Amniotic epithelial cell (primary cell): Measurements from ENCODE around the gene IGFALS.
"Not testable (repeated sequence)": the region's sequence is repeated elsewhere in the genome, so short reads cannot be mapped to it uniquely, and the experiment has no call there.

Experiments used
- DNase-seq: peaks from one replicate; pipeline ENCODE4 v3.0.0-alpha.2; 2010; ENCODE audit warnings: low read depth

The IGFALS gene

GRCh38 chr16:1818204-1818872 is 24.8 kb upstream of the IGFALS start:
- no peak for DNase-seq

- DNase-seq, result no peak
These were observed 24.2 kb upstream of the IGFALS start for GRCh38 chr16:1817716-1818115.

- no peak for DNase-seq
These were observed 23.7 kb upstream of the IGFALS start for GRCh38 chr16:1817276-1817589.

- no peak for DNase-seq
These were observed 23.1 kb upstream of the IGFALS start for GRCh38 chr16:1816396-1817275.

GRCh38 chr16:1815461-1815860 is 22.0 kb upstream of the IGFALS start:
- DNase-seq, result no peak

- DNase-seq, result peak; percentile 73
These were observed 19.2 kb upstream of the IGFALS start for GRCh38 chr16:1812732-1813163.

GRCh38 chr16:1810536-1810935 is 17.0 kb upstream of the IGFALS start:
- DNase-seq, result no peak

- no peak for DNase-seq
These were observed 16.6 kb upstream of the IGFALS start for GRCh38 chr16:1810106-1810505.

- DNase-seq, result no peak
These were observed 15.8 kb upstream of the IGFALS start for GRCh38 chr16:1809281-1809801.

- no peak for DNase-seq
These were observed 15.2 kb upstream of the IGFALS start for GRCh38 chr16:1808691-1809090.

- no peak for DNase-seq
These were observed 14.1 kb upstream of the IGFALS start for GRCh38 chr16:1807626-1808025.

- DNase-seq, result no peak
These were observed 7.2 kb upstream of the IGFALS start for GRCh38 chr16:1800701-1801100.

GRCh38 chr16:1799263-1799662 is 5.8 kb upstream of the IGFALS start:
- DNase-seq, result not testable (repeated sequence)

- no peak for DNase-seq
These were observed 1.6 kb upstream of the IGFALS start for GRCh38 chr16:1794908-1795666.

- DNase-seq, result no peak
These were observed 841 bp upstream of the IGFALS start for GRCh38 chr16:1794221-1794871.

- DNase-seq, result no peak
These were observed 498 bp downstream of the IGFALS start for GRCh38 chr16:1792836-1793577.

- DNase-seq, result no peak
These were observed 1.3 kb downstream of the IGFALS start for GRCh38 chr16:1791943-1792812.

- DNase-seq, result no peak
These were observed 2.1 kb downstream of the IGFALS start for GRCh38 chr16:1791256-1791942.

GRCh38 chr16:1790611-1791255 is 2.8 kb downstream of the IGFALS start:
- no peak for DNase-seq
